ENCODE data around the gene TMUB1. TPM values are rescaled to one million over a fixed set of nuclear protein-coding genes. Genes with fewer than 3 reads are reported as not detected.

The TMUB1 gene
- total and polyA plus RNA-seq, 9 of the 15 experiments (the other 6 are each of a cell fraction or from before 2014, with no cell fraction given), result 0.14 to 241 (median 74.1) TPM

GRCh38 chr7:151080522-151081169 is 2.6 kb downstream of the TMUB1 start, which contains the start of gene FASTK (continued):
- no peak for TF ChIP-seq EWSR1 (IDR thresholded peaks at IDR 0.05; ENCODE audit: borderline replicate concordance, low read depth, partially characterized antibody)
- no peak for TF ChIP-seq ZNF780A (CRISPR knock-in tag; IDR thresholded peaks at IDR 0.05)
- TF ChIP-seq NCOA4 (IDR thresholded peaks at IDR 0.05; ENCODE audit: partially characterized antibody), result no peak
- peak; percentile 97 for TF ChIP-seq ZFX (CRISPR knock-in tag; IDR thresholded peaks at IDR 0.05)
- TF ChIP-seq IRF1 (CRISPR knock-in tag; IDR thresholded peaks at IDR 0.05; ENCODE audit: borderline replicate concordance), result 0 out of 2 replicates have a peak, but pooled peaks have one; percentile 12
- no peak for TF ChIP-seq ZNF707 (CRISPR knock-in tag; conservative IDR thresholded peaks at IDR 0.05)
- TF ChIP-seq ZNF217 (CRISPR knock-in tag; IDR thresholded peaks at IDR 0.05), result no peak
- no peak for TF ChIP-seq ZBTB5 (IDR thresholded peaks at IDR 0.05)
- TF ChIP-seq CBX8 (IDR thresholded peaks at IDR 0.05; ENCODE audit: borderline replicate concordance, extremely low read depth, low read depth, low read length, poor library complexity, severe bottlenecking), result no peak
- TF ChIP-seq TAF15 (IDR thresholded peaks at IDR 0.05; ENCODE audit: low read depth, low read length), result no peak
- no peak for TF ChIP-seq ZNF354B (CRISPR knock-in tag; IDR thresholded peaks at IDR 0.05)
- no peak for TF ChIP-seq PREB (CRISPR knock-in tag; IDR thresholded peaks at IDR 0.05)
- no peak for TF ChIP-seq RERE (CRISPR knock-in tag; IDR thresholded peaks at IDR 0.05; ENCODE audit: borderline replicate concordance)
- no peak for TF ChIP-seq ZEB2 (IDR thresholded peaks at IDR 0.05)
- no peak for TF ChIP-seq ARNT (IDR thresholded peaks at IDR 0.05)
- TF ChIP-seq ZBTB43 (CRISPR knock-in tag; IDR thresholded peaks at IDR 0.05), result 0 out of 2 replicates have a peak, but pooled peaks have one; percentile 22
- TF ChIP-seq ZNF197 (CRISPR knock-in tag; IDR thresholded peaks at IDR 0.05; ENCODE audit: low read depth), result peak; percentile 52; the same call in 1 of the 2 replicates

Data from K562 (cell line).